Measurements from ENCODE around the gene NCAPD3.

The NCAPD3 gene

DNA sequence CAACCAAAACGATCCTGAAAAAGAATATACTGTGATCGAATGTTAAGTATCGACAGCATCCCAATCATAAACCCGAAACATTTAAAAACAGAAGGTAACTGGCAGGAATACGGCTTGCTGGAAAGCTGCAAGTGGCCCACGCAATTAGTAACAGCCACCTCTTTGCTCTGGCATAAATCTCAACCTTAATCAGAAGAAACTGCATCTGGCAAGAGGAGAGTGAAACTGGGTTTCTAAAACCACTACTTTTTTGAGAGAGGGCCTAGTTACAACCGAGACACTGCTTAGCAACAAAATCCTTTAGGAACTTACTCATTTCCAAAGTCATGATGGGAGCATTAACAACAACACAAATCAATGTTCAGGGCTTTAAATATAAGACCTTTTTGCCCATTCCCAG, 7.9 kb downstream of the NCAPD3 start:
- CTCF ChIA-PET = no interaction called here
- Histone ChIP-seq H3K9me3 (ENCODE audit: control extremely low read depth in 1 of 5, control insufficient read depth in 4 of 5, insufficient read depth in 2 of 5, low read depth in 1 of 5, low read length in 4 of 5) (no peaks in the 10 kb centered on the region), H3K4me1 (ENCODE audit: control extremely low read depth in 1 of 4, control insufficient read depth in 4 of 4, insufficient read depth in 4 of 4, low read length in 3 of 4) (no peaks in the 10 kb centered on the region), H3K27me3 (replicated peaks in 2 of 5; ENCODE audit: control insufficient read depth in 4 of 5, insufficient read depth in 5 of 5, low read length in 4 of 5) (no peaks in the 10 kb centered on the region), H3K27ac (ENCODE audit: insufficient read depth in 1 of 2, low read depth in 1 of 2, low read length in 2 of 2, poor library complexity in 1 of 2, severe bottlenecking in 2 of 2) (no peak overlapping the region), H3K4me3 (ENCODE audit: control insufficient read depth in 1 of 7, extremely low read depth in 1 of 7, insufficient read depth in 4 of 7, low read depth in 2 of 7, low read length in 6 of 7) (no peak overlapping the region), H3K36me3 (ENCODE audit: control insufficient read depth in 4 of 4, insufficient read depth in 4 of 4, low read length in 3 of 4) (peaks cover 7 to 51% (median 27%) of the 10 kb centered on the region in 4 experiments)
- POLR2A ChIA-PET = no interaction called here
- DNase-seq = no peak
- WGBS (ENCODE audit: insufficient coverage) = 97% methylated on average over 7 of the region's 7 CpGs

DNA sequence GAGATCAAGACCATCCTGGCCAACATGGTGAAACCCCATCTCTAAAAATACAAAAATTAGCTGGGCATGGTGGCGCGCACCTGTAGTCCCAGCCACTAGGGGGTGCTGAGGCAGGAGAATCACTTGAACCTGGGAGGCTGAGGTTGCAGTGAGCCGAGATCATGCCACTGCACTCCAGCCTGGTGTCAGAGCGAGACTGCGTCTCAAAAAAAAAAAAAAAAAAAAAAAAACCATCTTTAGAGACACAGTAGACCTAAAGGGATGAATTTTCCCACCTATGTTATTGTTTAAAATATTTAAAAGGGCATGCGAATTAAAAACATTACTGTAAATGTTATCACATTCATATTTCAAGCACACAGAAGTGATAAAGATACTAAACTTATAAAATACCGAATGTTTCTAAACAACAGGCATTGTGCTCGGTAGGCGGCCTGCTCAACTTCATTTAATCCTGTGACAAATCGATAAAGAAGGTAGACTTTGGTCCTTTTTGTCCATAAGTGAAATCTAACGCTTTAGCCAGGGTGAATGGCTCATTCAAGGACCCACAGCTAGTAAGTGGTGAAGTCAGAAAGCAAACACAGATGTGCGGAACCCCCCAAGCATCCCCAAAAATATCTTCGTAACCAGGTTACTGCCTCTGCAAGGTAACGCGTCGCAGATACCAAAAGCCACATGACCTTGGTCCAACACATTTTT, 16.1 kb downstream of the NCAPD3 start:
- POLR2A ChIA-PET = interaction anchor here (1.5 kb wide), 1 partner anchor 17 kb away, joined by 4 read pairs; the partner anchor contains the start of genes NCAPD3 and VPS26B
- no peaks in the 10 kb centered on the region for H3K4me1 ChIP-seq (ENCODE audit: control extremely low read depth in 1 of 4, control insufficient read depth in 4 of 4, insufficient read depth in 4 of 4, low read length in 3 of 4)
- no peak overlapping the region for H3K4me3 ChIP-seq (ENCODE audit: control insufficient read depth in 1 of 7, extremely low read depth in 1 of 7, insufficient read depth in 4 of 7, low read depth in 2 of 7, low read length in 6 of 7)
- CTCF ChIA-PET = interaction anchor here (0.7 to 3.6 kb wide), 6 partner anchors 17 to 133 kb away, joined by 3 to 17 read pairs (median 4); partner anchors contain the start of genes NCAPD3 and VPS26B
- 97% methylated on average over 12 of the region's 16 CpGs for WGBS (ENCODE audit: insufficient coverage)
- peaks cover 14 to 73% (median 57%) of the 10 kb centered on the region in 4 experiments for H3K36me3 ChIP-seq (ENCODE audit: control insufficient read depth in 4 of 4, insufficient read depth in 4 of 4, low read length in 3 of 4)
- no peak overlapping the region for H3K27ac ChIP-seq (ENCODE audit: insufficient read depth in 1 of 2, low read depth in 1 of 2, low read length in 2 of 2, poor library complexity in 1 of 2, severe bottlenecking in 2 of 2)
- DNase-seq = peak; percentile 36 to 61 (median 58)
- H3K27me3 ChIP-seq (replicated peaks in 2 of 5; ENCODE audit: control insufficient read depth in 4 of 5, insufficient read depth in 5 of 5, low read length in 4 of 5) = no peaks in the 10 kb centered on the region
- H3K9me3 ChIP-seq (ENCODE audit: control extremely low read depth in 1 of 5, control insufficient read depth in 4 of 5, insufficient read depth in 2 of 5, low read depth in 1 of 5, low read length in 4 of 5) = no peaks in the 10 kb centered on the region

DNA sequence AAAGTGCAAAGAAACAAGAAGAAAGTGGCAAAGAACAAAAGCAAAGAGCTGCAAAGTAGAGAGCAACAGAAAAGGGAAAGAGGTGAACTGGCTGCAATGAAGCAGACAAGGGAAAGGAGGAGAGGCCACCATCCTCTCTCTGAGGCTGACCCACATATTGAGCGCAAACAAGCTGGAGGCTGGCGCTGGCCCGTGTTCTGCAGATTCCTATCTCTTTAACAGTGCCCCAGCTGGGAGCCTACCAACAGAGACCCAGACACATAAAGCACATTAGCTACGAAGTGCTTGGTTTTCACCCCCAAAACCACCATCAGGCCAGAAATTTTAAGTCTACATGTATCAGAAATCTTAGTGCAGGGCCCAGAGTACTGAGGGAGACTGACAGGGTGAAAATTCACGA, 17.6 kb downstream of the NCAPD3 start:
- POLR2A ChIA-PET = no interaction called here
- H3K4me1 ChIP-seq (ENCODE audit: control extremely low read depth in 1 of 4, control insufficient read depth in 4 of 4, insufficient read depth in 4 of 4, low read length in 3 of 4) = no peaks in the 10 kb centered on the region
- CTCF ChIA-PET = interaction anchor here (1.0 to 2.0 kb wide), 2 partner anchors 11 to 38 kb away, joined by 3 to 8 read pairs; no protein-coding TSS in a partner anchor
- H3K27ac ChIP-seq (ENCODE audit: insufficient read depth in 1 of 2, low read depth in 1 of 2, low read length in 2 of 2, poor library complexity in 1 of 2, severe bottlenecking in 2 of 2) = no peak overlapping the region
- no peak for DNase-seq
- H3K27me3 ChIP-seq (replicated peaks in 2 of 5; ENCODE audit: control insufficient read depth in 4 of 5, insufficient read depth in 5 of 5, low read length in 4 of 5) = no peaks in the 10 kb centered on the region
- no peaks in the 10 kb centered on the region for H3K9me3 ChIP-seq (ENCODE audit: control extremely low read depth in 1 of 5, control insufficient read depth in 4 of 5, insufficient read depth in 2 of 5, low read depth in 1 of 5, low read length in 4 of 5)
- H3K4me3 ChIP-seq (ENCODE audit: control insufficient read depth in 1 of 7, extremely low read depth in 1 of 7, insufficient read depth in 4 of 7, low read depth in 2 of 7, low read length in 6 of 7) = no peak overlapping the region
- H3K36me3 ChIP-seq (ENCODE audit: control insufficient read depth in 4 of 4, insufficient read depth in 4 of 4, low read length in 3 of 4) = peaks cover 18 to 84% (median 70%) of the 10 kb centered on the region in 4 experiments
- 100% methylated on average over 1 of the region's 5 CpGs for WGBS (ENCODE audit: insufficient coverage)

DNA sequence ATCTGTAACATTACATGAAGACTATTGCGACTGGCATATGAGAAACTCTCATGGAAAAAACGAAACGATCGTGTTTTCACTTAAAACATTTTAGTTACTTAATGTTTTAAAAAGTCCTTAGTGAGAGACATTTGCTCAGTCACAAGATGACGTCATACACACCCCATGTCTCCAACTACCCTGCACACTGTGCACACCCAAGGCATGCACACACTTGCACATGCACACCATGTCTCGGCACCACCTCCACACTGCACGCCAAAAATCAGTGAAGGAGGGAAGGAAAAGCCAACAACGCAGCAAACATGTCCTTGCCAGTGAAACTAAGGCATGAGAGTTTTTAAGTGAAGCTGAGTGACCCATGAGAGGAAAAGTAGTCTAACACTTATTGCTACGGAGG, 18.0 kb downstream of the NCAPD3 start:
- Histone ChIP-seq H3K36me3 (ENCODE audit: control insufficient read depth in 4 of 4, insufficient read depth in 4 of 4, low read length in 3 of 4) (peaks cover 18 to 85% (median 72%) of the 10 kb centered on the region in 4 experiments), H3K9me3 (ENCODE audit: control extremely low read depth in 1 of 5, control insufficient read depth in 4 of 5, insufficient read depth in 2 of 5, low read depth in 1 of 5, low read length in 4 of 5) (no peaks in the 10 kb centered on the region), H3K4me1 (ENCODE audit: control extremely low read depth in 1 of 4, control insufficient read depth in 4 of 4, insufficient read depth in 4 of 4, low read length in 3 of 4) (no peaks in the 10 kb centered on the region), H3K27me3 (replicated peaks in 2 of 5; ENCODE audit: control insufficient read depth in 4 of 5, insufficient read depth in 5 of 5, low read length in 4 of 5) (no peaks in the 10 kb centered on the region), H3K27ac (ENCODE audit: insufficient read depth in 1 of 2, low read depth in 1 of 2, low read length in 2 of 2, poor library complexity in 1 of 2, severe bottlenecking in 2 of 2) (no peak overlapping the region), H3K4me3 (ENCODE audit: control insufficient read depth in 1 of 7, extremely low read depth in 1 of 7, insufficient read depth in 4 of 7, low read depth in 2 of 7, low read length in 6 of 7) (no peak overlapping the region)
- CTCF ChIA-PET = interaction anchor here (1.0 to 2.0 kb wide), 2 partner anchors 11 to 39 kb away, joined by 3 to 8 read pairs; no protein-coding TSS in a partner anchor
- POLR2A ChIA-PET = no interaction called here
- DNase-seq = no peak
- 95% methylated on average over 4 of the region's 9 CpGs for WGBS (ENCODE audit: insufficient coverage)

DNA sequence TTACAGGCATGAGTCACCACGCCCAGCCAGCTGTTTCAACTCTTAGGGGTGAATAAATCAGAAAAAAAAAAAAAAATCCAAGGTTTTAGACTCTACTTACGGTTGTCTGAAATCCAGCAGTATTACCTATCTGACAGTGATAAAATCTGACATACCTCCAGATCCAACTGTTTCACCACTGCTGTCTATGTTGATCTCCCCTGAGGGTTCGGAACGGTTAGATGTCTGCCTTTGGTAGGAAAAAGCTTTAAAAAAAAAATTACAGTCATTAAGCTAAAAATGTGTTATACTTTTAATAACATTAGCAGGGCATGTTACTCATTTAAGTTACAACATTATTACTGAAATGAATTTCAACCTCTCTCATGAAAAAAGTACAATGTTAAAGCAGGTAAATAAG, 21.1 kb downstream of the NCAPD3 start:
- Histone ChIP-seq H3K27me3 (replicated peaks in 2 of 5; ENCODE audit: control insufficient read depth in 4 of 5, insufficient read depth in 5 of 5, low read length in 4 of 5) (no peaks in the 10 kb centered on the region), H3K36me3 (ENCODE audit: control insufficient read depth in 4 of 4, insufficient read depth in 4 of 4, low read length in 3 of 4) (peaks cover 21 to 75% (median 59%) of the 10 kb centered on the region in 4 experiments), H3K9me3 (ENCODE audit: control extremely low read depth in 1 of 5, control insufficient read depth in 4 of 5, insufficient read depth in 2 of 5, low read depth in 1 of 5, low read length in 4 of 5) (no peaks in the 10 kb centered on the region), H3K4me3 (ENCODE audit: control insufficient read depth in 1 of 7, extremely low read depth in 1 of 7, insufficient read depth in 4 of 7, low read depth in 2 of 7, low read length in 6 of 7) (no peak overlapping the region), H3K27ac (ENCODE audit: insufficient read depth in 1 of 2, low read depth in 1 of 2, low read length in 2 of 2, poor library complexity in 1 of 2, severe bottlenecking in 2 of 2) (no peak overlapping the region), H3K4me1 (ENCODE audit: control extremely low read depth in 1 of 4, control insufficient read depth in 4 of 4, insufficient read depth in 4 of 4, low read length in 3 of 4) (no peaks in the 10 kb centered on the region)
- POLR2A ChIA-PET = no interaction called here
- DNase-seq = no peak
- CTCF ChIA-PET = interaction anchor here (1.0 kb wide), 2 partner anchors 10 to 47 kb away, joined by 3 read pairs; no protein-coding TSS in a partner anchor
- no CpG with 5 or more reads among the region's 4 CpGs for WGBS (ENCODE audit: insufficient coverage)

DNA sequence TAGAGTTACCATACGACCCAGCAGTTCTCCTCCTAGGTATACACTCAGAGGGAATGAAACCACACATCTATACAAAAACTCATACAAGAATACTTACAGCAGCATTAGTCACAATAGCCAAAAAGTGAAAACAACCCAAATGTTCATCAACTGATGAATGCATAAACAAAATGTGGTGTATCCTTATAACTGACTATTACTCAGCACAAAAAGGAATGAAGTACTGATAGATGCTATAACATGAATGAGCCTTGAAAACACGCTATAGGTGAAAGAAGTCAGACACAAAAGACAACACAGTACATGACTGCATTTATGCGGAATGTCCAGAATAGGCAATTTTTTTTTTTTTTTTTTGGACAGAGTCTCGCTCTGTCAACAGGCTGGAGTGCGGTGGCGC, 23.1 kb downstream of the NCAPD3 start:
- Histone ChIP-seq H3K4me1 (ENCODE audit: control extremely low read depth in 1 of 4, control insufficient read depth in 4 of 4, insufficient read depth in 4 of 4, low read length in 3 of 4) (no peaks in the 10 kb centered on the region), H3K27me3 (replicated peaks in 2 of 5; ENCODE audit: control insufficient read depth in 4 of 5, insufficient read depth in 5 of 5, low read length in 4 of 5) (no peaks in the 10 kb centered on the region), H3K36me3 (ENCODE audit: control insufficient read depth in 4 of 4, insufficient read depth in 4 of 4, low read length in 3 of 4) (peaks cover 19 to 72% (median 51%) of the 10 kb centered on the region in 4 experiments), H3K9me3 (ENCODE audit: control extremely low read depth in 1 of 5, control insufficient read depth in 4 of 5, insufficient read depth in 2 of 5, low read depth in 1 of 5, low read length in 4 of 5) (no peaks in the 10 kb centered on the region), H3K27ac (ENCODE audit: insufficient read depth in 1 of 2, low read depth in 1 of 2, low read length in 2 of 2, poor library complexity in 1 of 2, severe bottlenecking in 2 of 2) (no peak overlapping the region), H3K4me3 (ENCODE audit: control insufficient read depth in 1 of 7, extremely low read depth in 1 of 7, insufficient read depth in 4 of 7, low read depth in 2 of 7, low read length in 6 of 7) (no peak overlapping the region)
- 100% methylated on average over 4 of the region's 6 CpGs for WGBS (ENCODE audit: insufficient coverage)
- no peak for DNase-seq
- ChIA-PET CTCF (no interaction called here), POLR2A (no interaction called here)

DNA sequence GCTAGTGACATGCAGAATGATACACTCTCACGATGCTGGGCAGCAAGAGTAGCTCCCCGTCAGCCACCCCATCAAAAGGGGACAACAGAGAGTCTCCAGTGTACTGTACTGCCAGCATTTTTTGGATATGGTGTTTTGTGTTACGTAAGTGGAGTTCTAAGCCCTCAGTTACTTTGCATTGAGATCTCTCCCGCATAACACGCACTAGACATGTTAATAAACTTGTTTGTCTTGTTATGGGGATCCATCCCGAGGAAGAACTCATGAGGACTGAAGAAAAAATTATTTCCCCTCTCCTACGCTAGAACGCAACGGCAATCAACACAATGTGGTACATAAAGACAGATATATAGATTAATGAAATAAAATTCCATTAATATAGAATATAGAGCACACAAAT, 24.2 kb downstream of the NCAPD3 start:
- H3K9me3 ChIP-seq (ENCODE audit: control extremely low read depth in 1 of 5, control insufficient read depth in 4 of 5, insufficient read depth in 2 of 5, low read depth in 1 of 5, low read length in 4 of 5) = no peaks in the 10 kb centered on the region
- WGBS (ENCODE audit: insufficient coverage) = 100% methylated on average over 2 of the region's 9 CpGs
- H3K36me3 ChIP-seq (ENCODE audit: control insufficient read depth in 4 of 4, insufficient read depth in 4 of 4, low read length in 3 of 4) = peaks cover 23 to 71% (median 48%) of the 10 kb centered on the region in 4 experiments
- no peaks in the 10 kb centered on the region for H3K4me1 ChIP-seq (ENCODE audit: control extremely low read depth in 1 of 4, control insufficient read depth in 4 of 4, insufficient read depth in 4 of 4, low read length in 3 of 4)
- CTCF ChIA-PET = no interaction called here
- no peaks in the 10 kb centered on the region for H3K27me3 ChIP-seq (replicated peaks in 2 of 5; ENCODE audit: control insufficient read depth in 4 of 5, insufficient read depth in 5 of 5, low read length in 4 of 5)
- POLR2A ChIA-PET = interaction anchor here (0.5 kb wide), 1 partner anchor 10 kb away, joined by 3 read pairs; no protein-coding TSS in a partner anchor
- no peak for DNase-seq
- no peak overlapping the region for H3K27ac ChIP-seq (ENCODE audit: insufficient read depth in 1 of 2, low read depth in 1 of 2, low read length in 2 of 2, poor library complexity in 1 of 2, severe bottlenecking in 2 of 2)
- no peak overlapping the region for H3K4me3 ChIP-seq (ENCODE audit: control insufficient read depth in 1 of 7, extremely low read depth in 1 of 7, insufficient read depth in 4 of 7, low read depth in 2 of 7, low read length in 6 of 7)

Data from common myeloid progenitor, CD34-positive (primary cell).